HG03108 (cell line): ENCODE results near the gene SYNGR2.
"Not testable (repeated sequence)": the region's sequence is repeated elsewhere in the genome, so short reads cannot be mapped to it uniquely, and the experiment has no call there.

Experiments used
- ATAC-seq: cut with Tn5 transposase; IDR thresholded peaks from one replicate; pipeline ENCODE4 v1.9.1; 2021; ENCODE audit warnings: moderate library complexity; ENCODE audit not compliant: unreplicated experiment

The SYNGR2 gene

DNA sequence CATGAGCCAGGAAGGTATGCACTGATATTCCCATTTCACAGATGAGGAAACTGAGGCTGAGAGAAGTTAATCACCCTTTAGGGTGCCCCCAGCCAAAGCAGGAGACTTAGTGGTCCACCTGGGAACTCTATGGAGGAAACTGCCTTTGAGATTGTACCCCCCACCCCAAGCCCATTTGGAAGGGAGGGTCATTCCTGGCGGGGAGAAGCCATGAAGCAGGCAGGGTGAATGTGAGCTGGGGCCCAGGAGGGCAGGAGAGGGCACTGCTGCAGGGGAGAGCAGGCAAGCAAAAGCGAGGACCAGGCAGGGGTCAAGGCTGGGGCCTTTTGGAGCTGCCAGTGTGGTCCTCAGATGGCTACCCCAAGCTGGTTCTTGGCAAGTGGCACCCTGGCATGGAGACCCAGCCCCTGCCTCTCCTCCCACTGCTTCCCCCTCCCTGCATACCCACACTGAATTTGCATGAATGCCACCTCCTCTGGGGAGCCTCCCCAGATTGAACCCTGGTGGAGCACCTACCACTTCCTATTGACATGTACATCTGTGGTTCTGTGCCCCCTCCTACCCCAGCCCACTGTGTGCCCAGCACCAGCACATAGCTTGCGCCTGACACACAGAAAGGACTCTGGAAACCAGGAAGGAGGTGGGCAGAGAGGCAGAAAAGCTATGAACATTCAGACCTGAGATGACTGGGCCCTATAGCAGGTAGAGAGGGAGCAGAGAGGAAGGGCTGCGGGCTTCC, 38.9 kb upstream of the SYNGR2 start:
- ATAC-seq, result no peak

DNA sequence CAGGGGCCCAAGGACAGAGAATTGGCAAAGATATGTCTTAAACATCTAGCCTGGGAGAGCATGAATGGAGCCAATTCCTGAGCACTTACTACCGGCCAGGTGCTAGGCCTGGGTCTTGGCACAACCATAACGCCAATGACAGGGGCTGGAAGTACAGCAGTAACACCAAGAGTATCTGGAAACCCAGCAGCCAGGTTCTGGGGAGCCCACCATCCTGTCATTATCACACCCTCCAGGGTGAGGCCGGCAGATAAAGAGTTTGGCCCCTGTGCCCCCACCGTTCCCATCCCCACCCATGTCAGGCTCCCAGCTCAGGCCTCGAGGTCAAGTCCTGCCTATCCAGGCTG, 38.3 kb upstream of the SYNGR2 start:
- ATAC-seq, result no peak

DNA sequence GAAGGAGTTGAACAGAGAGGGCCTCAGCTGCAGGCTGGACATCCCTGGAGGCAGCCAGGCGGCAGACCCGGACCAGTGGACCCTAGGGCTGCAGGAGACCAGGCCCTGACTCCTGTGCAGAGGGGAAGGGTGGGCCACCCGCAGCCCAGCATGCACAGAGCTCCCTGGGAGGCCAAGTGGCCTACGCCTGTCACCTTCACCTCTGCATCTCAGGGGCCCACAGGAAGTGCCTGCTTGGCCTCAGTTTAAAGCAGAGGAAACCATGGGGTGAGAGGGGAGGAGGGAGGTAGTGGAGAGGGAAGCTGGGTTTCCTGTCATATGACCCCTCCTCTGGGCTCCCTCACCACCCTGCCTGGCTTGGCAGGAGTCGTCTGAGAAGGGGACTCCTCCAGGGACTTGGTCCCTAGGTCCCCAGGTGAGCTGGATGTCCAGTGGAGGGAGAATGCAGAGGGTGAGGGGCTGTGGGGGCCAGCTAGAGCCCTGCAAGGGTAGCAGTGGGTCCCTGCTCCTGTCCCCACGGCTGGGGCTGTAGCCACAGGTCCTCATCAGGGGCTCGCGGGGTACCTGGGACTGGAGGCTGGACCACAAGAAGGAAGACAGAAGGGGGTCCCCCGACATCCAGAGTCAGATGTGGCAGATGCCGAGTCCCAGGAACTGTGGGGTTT, 37.8 kb upstream of the SYNGR2 start, which contains the start of gene TMC8:
TSS of gene TMC8 (plus strand) at position 335 of the 665 bp plus-strand sequence. CDS start 818 bp downstream, outside the sequence.
- ATAC-seq, result peak; percentile 30

DNA sequence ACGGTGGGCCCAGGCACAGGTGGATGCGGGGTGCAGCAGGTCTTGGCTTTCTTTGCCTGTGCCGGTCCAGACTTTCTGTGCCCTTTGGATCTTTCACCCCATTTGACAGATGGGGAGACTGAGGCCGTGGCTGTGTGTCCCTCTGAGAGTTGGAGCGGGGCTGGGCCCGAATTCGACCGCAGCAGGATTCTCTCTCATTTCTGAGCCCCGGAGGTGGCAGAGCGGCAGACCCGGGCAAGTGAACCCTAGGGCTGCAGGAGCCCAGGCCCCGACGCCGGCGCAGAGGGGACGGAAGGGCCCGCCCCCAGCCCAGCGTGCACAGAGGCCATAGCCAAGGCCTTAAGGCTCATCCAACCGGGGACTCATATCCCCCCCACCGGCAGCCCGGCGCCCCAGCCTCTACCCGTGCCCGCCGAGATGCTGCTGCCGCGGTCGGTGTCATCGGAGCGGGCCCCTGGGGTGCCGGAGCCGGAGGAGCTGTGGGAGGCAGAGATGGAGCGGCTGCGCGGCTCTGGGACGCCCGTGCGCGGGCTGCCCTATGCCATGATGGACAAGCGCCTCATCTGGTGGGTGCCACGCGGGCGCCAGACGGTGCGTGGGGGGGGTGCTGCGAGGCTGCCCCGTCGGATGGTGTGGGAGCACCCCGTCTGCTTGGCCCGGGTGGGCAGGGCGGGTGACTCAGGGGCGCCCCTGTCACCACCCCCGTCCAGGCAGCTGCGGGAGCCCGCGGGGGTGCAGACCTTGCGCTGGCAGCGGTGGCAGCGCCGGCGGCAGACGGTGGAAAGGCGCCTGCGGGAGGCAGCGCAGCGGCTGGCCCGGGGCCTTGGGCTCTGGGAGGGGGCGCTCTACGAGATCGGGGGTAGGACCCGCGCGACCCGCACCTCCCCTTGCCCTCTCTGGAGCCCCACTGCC, 37.0 kb upstream of the SYNGR2 start:
- ATAC-seq, result no peak

DNA sequence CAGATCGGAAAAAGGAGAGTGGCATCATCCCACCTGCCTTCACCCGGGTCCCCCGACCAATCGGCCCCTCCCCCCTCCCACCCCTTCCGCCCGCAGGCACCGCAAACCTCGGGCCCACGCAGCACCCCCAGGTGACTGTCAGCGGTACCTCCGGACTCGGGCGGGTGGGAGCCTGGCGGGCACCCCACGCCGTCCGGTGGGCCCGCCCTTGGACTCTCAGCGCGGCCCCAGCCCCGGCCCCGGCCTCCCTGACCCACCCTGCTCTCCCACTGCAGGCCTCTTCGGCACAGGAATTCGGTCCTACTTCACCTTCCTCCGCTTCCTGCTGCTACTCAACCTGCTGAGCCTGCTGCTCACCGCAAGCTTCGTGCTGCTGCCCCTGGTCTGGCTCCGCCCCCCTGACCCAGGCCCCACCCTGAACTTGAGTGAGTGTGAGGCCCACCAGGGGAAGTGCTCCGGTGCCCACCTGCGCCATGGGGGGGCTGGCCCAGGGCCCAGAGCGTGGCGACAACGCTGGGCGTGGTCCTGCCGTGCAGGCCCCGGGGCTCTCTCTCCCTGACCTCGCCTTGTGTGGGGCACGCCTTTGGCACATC, 36.2 kb upstream of the SYNGR2 start:
- no peak for ATAC-seq

DNA sequence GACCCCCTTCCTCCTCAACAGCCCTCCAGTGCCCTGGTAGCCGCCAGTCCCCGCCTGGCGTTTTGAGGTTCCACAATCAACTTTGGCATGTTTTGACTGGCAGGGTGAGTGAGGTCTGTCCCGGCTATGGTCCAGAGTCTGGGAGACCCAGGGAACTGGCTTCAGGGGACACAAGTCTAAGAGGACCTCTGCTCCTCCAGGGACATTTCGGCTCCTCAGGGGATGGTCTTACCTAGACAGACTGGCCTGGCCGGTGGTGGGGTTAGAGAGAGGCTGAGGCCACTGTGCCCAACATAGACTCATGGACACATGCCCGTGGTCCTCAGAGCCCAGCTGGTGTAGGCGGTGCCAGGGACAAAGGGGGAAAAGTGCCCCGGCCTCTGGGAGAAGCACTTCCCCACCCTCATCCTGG, 35.6 kb upstream of the SYNGR2 start:
- ATAC-seq, result no peak

DNA sequence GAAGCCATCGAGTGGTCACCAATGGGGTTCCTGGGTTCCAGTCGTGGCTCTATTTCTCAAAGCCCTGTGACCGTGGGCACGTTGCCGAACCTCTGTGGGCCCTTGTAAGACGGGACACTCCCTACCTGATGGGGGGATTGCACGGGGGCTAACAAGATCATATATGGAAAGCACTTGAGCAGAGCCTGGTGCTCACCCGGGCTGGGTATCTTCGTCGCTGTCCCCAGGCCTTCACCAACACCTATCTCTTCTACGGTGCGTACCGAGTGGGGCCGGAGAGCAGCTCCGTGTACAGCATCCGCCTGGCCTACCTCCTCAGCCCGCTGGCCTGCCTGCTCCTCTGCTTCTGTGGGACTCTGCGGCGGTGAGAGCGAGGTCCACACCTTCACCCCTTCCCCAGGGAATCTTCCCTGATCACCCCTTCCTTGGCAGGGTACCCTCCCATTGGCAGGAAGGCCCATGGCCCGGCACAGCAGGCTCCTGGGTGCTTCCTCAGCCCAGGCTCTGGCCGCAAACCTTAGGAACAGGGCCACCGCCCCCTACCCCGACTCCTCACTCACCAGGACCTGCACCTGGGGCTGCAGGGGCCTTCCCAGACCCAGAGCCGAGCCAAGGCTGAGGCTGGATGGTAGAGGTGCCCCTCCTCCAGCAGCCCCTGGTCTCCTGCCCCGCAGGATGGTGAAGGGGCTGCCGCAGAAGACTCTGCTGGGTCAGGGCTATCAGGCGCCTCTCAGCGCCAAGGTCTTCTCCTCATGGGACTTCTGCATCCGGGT, 35.0 kb upstream of the SYNGR2 start:
- no peak for ATAC-seq

DNA sequence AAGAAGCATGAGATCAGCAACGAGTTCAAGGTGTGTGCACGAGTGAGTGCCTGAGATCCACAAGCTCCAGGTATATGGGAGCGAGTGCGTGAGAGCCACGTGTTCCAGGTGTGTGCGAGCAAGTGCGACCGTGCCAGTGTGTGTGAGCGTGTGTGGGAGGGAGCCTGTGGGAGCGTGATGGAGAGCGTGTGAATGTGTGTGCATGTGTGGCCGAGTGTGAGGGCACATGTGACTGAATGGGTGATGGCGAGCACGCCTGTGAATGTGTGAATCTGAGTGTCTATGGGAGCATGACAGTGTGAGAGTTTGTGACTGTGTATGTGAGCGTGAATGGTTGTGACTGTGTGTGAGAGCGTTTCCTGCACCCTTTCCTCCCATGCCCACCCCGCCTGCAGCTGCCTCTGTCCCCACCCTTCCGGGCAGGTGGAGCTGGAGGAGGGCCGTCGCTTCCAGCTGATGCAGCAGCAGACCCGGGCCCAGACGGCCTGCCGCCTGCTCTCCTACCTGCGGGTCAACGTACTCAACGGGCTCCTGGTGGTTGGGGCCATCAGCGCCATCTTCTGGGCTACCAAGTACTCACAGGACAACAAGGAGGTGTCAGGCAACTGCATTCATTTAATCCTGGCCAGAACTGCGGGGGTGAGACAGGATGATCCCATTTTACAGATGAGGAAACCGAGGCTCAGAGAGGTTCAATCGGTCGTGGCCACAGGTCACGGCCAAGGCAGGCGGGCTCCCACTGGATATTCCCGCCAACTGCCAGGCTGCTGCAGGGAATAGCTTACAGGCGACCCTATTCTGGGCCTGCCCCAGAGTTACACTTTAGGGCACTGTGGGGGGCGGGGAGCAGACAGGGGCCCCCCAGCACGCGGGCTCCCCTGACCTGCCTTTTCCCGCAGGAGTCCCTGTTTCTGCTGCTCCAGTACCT, 34.1 kb upstream of the SYNGR2 start:
- ATAC-seq, result no peak

DNA sequence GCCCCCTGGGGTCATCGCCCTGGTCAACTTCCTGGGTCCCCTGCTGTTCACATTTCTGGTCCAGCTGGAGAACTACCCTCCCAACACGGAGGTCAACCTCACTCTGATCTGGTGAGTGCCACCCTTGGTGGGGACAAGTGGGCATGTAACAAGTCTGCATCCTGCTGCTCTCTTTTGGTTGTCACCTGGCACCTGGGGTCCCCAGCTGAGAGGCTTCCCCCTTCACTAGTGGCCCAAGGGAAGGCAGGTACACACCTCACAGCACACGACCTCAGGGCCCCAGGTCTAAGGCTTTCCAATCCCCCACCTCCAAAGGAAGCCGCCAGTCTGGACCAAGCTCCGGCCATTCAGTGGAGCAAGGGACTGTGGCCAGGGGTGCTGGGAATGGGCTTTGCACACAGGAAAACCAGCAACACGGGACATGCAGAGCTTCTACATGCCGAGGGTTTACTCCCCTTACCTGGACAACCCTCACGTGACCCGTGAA, 33.4 kb upstream of the SYNGR2 start:
- no peak for ATAC-seq

DNA sequence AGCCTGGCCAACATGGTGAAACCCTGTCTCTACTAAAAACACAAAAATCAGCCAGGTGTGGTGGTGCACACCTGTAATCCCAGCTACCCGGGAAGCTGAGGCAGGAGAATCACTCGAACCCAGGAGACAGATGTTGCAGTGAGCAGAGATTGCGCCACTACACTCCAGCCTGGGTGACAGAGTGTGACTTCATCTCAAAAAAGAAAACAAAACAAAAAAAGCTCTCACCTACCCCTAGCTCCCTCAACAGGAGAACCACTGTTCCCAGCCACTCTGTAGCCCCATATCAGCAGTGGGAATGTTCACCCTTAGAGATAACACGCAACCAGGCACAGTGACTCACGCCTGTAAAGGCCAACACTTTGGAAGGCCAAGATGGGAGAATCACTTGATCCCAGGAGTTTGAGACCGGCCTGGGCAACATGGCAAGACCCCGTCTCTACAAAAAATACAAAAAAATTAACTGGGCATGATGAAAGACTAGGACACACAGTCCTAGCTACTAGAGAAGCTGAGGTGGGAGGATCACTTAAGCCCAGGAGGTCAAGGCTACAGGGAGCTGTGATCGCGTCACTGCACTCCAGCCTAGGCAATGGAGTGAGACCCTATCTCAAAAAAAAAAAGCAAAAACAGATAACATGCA, 32.4 kb upstream of the SYNGR2 start:
- ATAC-seq, result no peak

DNA sequence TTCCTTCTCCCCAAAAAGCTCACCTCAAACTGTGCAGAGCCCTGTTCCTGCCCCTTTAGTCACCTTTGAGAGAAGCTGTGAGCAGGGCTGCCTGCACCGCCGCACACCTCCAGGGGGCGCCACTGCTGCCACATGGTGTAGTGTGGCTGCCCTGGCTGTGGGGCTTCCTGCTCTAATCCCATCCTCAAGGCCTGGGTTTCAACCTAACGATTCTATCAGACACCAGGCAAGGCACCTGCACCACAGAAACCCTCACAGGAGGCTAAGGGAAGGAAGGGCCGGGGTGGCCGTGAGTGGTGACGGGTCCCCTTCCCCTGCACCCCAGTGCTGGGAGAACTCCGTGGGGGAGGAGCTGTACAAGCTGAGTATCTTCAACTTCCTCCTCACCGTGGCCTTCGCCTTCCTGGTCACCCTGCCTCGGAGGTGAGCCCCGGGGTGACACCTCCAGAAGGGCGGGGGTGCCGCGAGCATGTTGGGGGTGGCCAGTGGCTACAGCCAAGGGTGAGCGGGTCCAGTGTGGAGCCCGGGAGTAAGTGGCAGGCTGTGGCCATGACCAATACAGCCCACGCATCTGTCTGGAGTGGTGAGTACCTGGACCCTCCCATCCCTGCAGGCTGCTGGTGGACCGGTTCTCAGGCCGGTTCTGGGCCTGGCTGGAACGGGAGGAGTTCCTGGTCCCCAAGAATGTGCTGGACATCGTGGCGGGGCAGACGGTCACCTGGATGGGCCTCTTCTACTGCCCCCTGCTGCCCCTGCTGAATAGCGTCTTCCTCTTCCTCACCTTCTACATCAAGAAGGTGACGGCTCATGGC, 30.8 kb upstream of the SYNGR2 start:
- ATAC-seq, result no peak

DNA sequence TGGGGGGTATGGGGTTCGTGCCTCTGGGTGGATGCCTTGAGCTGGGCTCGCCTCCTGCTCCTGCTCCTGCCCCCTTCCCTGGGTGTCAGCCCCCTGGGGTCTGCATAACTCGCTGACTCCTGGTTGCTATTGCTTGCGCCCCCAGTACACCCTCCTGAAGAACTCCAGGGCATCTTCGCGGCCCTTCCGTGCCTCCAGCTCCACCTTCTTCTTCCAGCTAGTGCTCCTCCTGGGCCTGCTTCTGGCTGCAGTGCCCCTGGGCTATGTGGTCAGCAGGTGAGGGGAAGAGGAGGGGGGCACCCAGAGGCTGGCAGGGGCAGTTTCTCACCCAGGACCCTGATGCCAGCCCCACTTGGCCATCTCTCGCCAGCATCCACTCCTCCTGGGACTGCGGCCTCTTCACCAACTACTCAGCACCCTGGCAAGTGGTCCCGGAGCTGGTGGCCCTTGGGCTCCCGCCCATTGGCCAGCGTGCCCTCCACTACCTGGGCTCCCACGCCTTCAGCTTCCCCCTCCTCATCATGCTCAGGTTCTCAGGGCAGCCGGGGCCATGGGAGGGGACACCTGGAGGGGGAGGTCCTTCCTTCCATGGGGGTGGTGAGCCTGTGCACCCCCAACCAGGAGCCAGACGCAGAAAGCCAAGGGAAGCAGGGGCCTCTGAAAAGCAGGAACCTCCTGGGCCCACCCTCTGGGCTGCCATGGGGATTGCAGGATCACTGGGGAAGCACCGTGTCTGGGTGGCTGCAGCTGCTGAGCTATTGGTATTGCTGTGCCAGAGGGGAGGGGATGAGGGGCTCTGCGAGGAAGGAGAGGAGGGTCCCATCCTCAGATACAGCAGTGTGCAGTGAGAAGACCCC, 29.9 kb upstream of the SYNGR2 start:
- no peak for ATAC-seq

DNA sequence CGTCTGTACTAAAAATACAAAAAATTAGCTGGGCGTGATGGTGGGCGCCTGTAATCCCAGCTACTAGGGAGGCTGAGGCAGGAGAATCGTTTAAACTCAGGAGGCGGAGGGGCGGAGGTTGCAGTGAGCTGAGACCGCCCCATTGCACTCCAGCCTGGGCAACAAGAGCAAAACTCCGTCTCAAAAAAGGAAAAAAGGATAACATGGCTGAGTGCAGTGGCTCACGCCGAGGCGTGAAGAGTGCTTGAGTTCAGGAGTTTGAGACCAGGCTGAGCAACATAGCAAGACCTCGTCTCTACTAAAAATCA, 28.6 kb upstream of the SYNGR2 start:
- ATAC-seq, result not testable (repeated sequence)

DNA sequence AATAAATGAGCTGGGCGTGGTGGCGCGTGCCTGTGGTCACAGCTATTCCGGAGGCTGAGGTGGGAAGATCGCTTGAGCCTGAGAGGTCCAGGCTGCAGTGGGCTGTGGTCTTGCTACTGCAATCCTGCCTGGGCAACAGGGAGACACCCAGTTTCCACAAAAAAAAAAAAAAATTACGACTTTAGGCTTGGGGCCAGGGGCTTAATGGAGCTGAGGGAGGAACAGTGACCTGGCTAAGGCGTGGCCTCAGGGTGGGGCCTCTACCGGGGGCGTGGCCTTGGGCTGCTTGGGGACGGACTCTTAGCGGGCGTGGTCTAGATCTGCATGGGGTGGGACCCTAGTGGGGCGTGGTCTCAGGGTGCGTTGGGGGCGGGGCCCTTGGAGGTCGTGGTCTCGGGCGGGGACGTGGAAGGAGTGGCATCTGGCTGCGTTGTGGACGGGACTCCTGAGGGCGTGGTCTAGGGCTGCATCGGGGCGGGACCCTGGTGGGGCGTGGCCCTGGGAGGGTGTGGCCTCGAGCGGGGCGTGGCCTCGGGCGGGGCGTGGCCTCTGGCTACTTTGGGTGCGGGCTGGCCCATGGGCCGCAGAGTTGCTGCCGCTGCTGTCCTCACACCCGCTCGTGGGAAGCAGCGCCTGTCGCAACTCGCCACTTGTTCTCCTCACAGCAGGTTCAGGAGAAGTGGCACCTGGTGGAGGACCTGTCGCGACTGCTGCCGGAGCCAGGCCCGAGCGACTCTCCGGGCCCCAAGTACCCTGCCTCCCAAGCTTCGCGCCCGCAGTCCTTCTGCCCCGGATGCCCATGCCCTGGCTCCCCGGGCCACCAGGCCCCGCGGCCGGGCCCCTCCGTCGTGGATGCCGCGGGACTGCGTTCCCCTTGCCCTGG, 28.0 kb upstream of the SYNGR2 start:
- peak; percentile 59 for ATAC-seq

DNA sequence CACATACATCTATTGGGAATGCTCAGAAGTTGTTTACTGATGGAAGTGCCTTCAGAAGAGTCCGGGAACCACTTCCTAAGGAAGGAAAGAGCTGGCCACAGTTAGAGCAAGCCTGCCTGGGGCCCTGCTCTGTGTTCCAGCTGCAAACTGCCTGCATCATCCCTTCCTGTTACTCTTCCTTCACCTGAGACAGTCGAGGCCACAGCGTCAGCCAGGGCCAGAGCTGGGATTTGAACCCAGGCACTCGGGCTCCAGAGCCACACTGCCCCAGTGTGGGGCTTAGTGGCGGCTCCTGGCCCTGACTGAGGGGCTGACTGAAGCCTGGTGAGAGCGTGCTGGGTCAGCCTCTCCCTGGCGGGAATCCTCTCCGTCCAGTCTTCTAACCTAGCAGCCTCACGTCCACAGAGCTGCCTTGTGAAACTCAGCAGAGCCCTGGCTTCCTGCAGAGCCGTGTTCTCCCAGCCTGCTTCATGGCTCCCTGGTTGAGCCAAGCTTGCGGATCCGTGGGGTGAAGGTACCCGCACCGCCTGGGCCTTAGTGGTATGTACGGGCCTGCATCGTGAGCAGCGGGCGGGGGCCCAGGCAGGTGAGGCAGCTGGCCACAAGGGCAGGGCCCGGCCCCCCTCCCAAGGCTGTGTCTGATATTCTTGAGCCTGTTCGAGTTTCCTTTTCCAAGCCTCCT, 26.8 kb upstream of the SYNGR2 start:
- ATAC-seq, result no peak
